Measurements from ENCODE around the gene LSM14A.
"Not testable (repeated sequence)": the region's sequence is repeated elsewhere in the genome, so short reads cannot be mapped to it uniquely, and the experiment has no call there.

LSM14A gene

GRCh38 chr19:34232566-34233481, 60.5 kb downstream of the LSM14A start:
- no peak for DNase-seq

GRCh38 chr19:34235425-34235940, 63.2 kb downstream of the LSM14A start:
- DNase-seq: no peak

- DNase-seq: no peak
These were observed 64.0 kb downstream of the LSM14A start for GRCh38 chr19:34236035-34236987.

- DNase-seq: no peak
These were observed 65.0 kb downstream of the LSM14A start for GRCh38 chr19:34237283-34237682.

GRCh38 chr19:34237939-34238338, 65.6 kb downstream of the LSM14A start:
- no peak for DNase-seq

GRCh38 chr19:34241513-34242337, 69.4 kb downstream of the LSM14A start:
- no peak for DNase-seq

GRCh38 chr19:34243138-34243875, 71.0 kb downstream of the LSM14A start:
- DNase-seq: not testable (repeated sequence)

- DNase-seq: no peak
These were observed 71.7 kb downstream of the LSM14A start for GRCh38 chr19:34243876-34244578.

- DNase-seq: no peak
These were observed 72.5 kb downstream of the LSM14A start for GRCh38 chr19:34244611-34245299.

- DNase-seq: no peak
These were observed 74.0 kb downstream of the LSM14A start for GRCh38 chr19:34246340-34246739.

GRCh38 chr19:34248941-34249340, 76.6 kb downstream of the LSM14A start:
- no peak for DNase-seq

GRCh38 chr19:34253167-34253566, 80.9 kb downstream of the LSM14A start:
- DNase-seq: not testable (repeated sequence)

GRCh38 chr19:34253681-34254045, 81.4 kb downstream of the LSM14A start:
- not testable (repeated sequence) for DNase-seq

- peak; percentile 54 for DNase-seq
These were observed 81.9 kb downstream of the LSM14A start, which contains the start of gene GARRE1 for GRCh38 chr19:34254046-34254697. GARRE1 (plus strand) TSS chr19:34254554; CDS start chr19:34300474, 45,920 bp downstream.

GRCh38 chr19:34254698-34255432, 82.6 kb downstream of the LSM14A start:
- DNase-seq: no peak

GRCh38 chr19:34255546-34255945, 83.2 kb downstream of the LSM14A start:
- DNase-seq: no peak

GRCh38 chr19:34256835-34257558, 84.7 kb downstream of the LSM14A start:
- DNase-seq: no peak

GRCh38 chr19:34257559-34257924, 85.2 kb downstream of the LSM14A start:
- no peak for DNase-seq

All from NCI-H1048 (cell line).